Esophagus (tissue), 2 donors: ENCODE results near the gene KCNH6. TPM values are rescaled to one million over a fixed set of nuclear protein-coding genes. Genes with fewer than 3 reads are reported as not detected.

ENCODE experiments used
- H3K27ac ChIP-seq, 2 donors: one replicate each; pipeline ENCODE4 v1.5.1; 2013; ENCODE audit warnings: low read depth in 2 of 2, mild to moderate bottlenecking in 2 of 2, inconsistent platforms in 1 of 2, low read length in 1 of 2, moderate library complexity in 1 of 2
- H3K27me3 ChIP-seq, 2 donors: one replicate each; pipeline ENCODE4 v1.6.1; 2013; ENCODE audit warnings: low read length in 2 of 2, control low read depth in 1 of 2, mild to moderate bottlenecking in 1 of 2; ENCODE audit not compliant: insufficient read depth in 2 of 2, control insufficient read depth in 1 of 2
- H3K36me3 ChIP-seq, 2 donors: one replicate each; pipeline ENCODE4 v1.6.1; 2013; ENCODE audit warnings: low read length in 1 of 2; ENCODE audit not compliant: control insufficient read depth in 2 of 2, insufficient read depth in 2 of 2
- H3K4me1 ChIP-seq, 2 donors: one replicate each; pipeline ENCODE4 v1.6.1; 2013; ENCODE audit warnings: low read length in 1 of 2; ENCODE audit not compliant: control insufficient read depth in 2 of 2, insufficient read depth in 2 of 2
- H3K4me3 ChIP-seq, 2 donors: one replicate each; pipeline ENCODE4 v1.5.1; 2013; ENCODE audit warnings: low read length in 2 of 2, mild to moderate bottlenecking in 2 of 2, low read depth in 1 of 2, moderate library complexity in 1 of 2
- H3K9me3 ChIP-seq, 2 donors: one replicate each; pipeline ENCODE4 v1.6.1; 2013; ENCODE audit warnings: mild to moderate bottlenecking in 2 of 2, low read depth in 1 of 2, low read length in 1 of 2, moderate library complexity in 1 of 2; ENCODE audit not compliant: control insufficient read depth in 2 of 2, insufficient read depth in 1 of 2
- WGBS, 2 donors: extraction: QIAGEN DNeasy Blood & Tissue Kit; methylation state at CpG; one replicate each; pipeline ENCODE4 v1.1.7; 2013; 5-methylcytosine and 5-hydroxymethylcytosine counted together
- polyA plus RNA-seq, 2 donors: library from polyadenylated mRNA; stranded (reverse); fragments of 200-250 nt; gene quantifications; one replicate each; pipeline ENCODE4 v1.2.3, GENCODE V29; 2013
- donor health status: healthy with polysubstance abuse.
- donor health status: Bipolar disorder and iron deficiency.

KCNH6 gene
- polyA plus RNA-seq, 2 donors: 0.04 TPM; not detected in 1

DNA sequence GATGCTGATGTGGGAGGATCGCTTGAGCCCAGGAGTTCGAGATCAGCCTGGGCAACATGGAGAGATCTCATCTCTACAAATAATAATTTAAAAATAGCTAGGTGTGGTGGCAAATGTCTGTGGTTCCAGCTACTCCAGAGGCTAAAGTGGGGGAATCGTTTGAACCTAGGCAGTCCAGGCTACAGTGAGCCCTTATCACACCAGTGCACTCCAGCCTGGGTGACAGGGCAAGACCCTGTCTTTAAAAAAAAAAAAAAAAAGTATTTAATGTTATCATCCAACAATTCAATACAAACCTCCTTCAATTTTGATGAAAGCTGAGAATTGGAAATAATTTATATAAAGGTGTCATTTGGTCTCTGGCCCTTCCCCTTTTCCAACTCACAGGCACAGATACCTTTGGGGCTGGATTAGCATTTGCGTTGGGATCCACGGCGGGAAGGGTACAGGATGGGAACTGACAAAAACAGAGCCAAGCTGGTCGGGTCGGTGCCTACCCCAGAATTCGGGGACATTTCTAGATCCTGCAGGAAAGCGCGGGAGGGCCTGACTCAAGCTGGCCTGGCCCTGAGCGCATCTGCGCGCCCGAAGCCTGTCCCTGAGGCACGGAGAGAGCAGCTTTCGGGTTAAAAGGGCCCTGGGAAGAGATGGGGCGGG lies 26.3 kb downstream of the KCNH6 start:
- Histone ChIP-seq H3K36me3 (no peaks in the 10 kb centered on the region), H3K27me3 (no peaks in the 10 kb centered on the region), H3K4me1 (peaks cover 0 to 2% of the 10 kb centered on the region in 2 donors), H3K27ac (peak overlapping the region; percentile 90 to 93), H3K9me3 (no peaks in the 10 kb centered on the region), H3K4me3 (peak overlapping the region; percentile 57 to 64)
- 17 to 19% methylated on average over 18 of the region's 18 CpGs for WGBS, 2 donors

DNA sequence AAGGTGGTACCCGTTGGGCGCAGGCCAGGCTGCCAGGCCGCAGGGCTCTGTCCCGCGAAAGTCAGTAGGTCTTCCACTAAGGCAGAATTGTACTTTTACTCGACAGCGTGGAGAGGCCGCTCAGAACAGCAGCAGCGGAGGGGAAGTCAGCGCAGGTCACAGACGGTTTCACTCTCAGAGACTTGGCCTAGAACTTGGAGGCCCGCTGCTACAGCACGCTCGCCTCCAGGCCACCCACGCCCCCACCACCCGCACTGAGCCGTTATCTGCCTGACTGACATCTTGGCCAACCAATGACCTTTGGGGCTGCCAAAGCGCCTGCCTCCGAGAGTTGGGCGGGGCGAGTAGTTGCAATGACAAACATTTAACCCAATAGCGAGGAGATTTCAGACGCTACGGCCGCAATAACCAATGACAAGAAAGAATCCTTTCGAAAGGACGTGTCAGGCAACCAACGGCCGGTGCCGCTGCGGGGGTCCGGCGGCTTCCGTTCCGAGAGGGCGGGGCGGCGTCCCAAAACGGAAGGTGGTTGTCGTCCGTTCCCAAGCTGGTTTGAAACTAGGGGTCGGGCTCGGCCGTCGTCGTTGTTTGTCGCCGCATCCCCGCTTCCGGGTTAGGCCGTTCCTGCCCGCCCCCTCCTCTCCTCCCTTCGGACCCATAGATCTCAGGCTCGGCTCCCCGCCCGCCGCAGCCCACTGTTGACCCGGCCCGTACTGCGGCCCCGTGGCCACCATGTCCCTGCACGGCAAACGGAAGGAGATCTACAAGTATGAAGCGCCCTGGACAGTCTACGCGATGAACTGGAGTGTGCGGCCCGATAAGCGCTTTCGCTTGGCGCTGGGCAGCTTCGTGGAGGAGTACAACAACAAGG lies 27.0 kb downstream of the KCNH6 start, which contains the start of gene DCAF7:
DCAF7 (plus strand) TSS at position 532 of the 871 bp plus-strand sequence; CDS start at position 733, 201 bp downstream.
- 0% methylated on average over 72 of the region's 72 CpGs for WGBS, 2 donors
- peak within 1 kb of the TSS; percentile 94 to 95 for H3K27ac ChIP-seq
- peak within 1 kb of the TSS; percentile 85 to 98 for H3K4me3 ChIP-seq
- no peaks in the 10 kb centered on the region for H3K9me3 ChIP-seq
- peaks cover 0 to 2% of the 10 kb centered on the region in 2 donors for H3K4me1 ChIP-seq
- no peaks in the 10 kb centered on the region for H3K36me3 ChIP-seq
- no peaks in the 10 kb centered on the region for H3K27me3 ChIP-seq

- Histone ChIP-seq H3K36me3 (no peaks in the 10 kb centered on the region), H3K4me1 (peaks cover 0 to 2% of the 10 kb centered on the region in 2 donors), H3K4me3 (peak overlapping the region; percentile 85 to 98), H3K27me3 (no peaks in the 10 kb centered on the region), H3K27ac (peak overlapping the region; percentile 94 to 95), H3K9me3 (no peaks in the 10 kb centered on the region)
- WGBS, 2 donors: 0 to 1% methylated on average over 26 to 32 of the region's 32 CpGs
Observed at GRCh38 chr17:63550817-63551639, 27.9 kb downstream of the KCNH6 start.

- H3K27ac ChIP-seq: no peak overlapping the region
- peaks cover 0 to 2% of the 10 kb centered on the region in 2 donors for H3K4me1 ChIP-seq
- H3K27me3 ChIP-seq: no peaks in the 10 kb centered on the region
- H3K9me3 ChIP-seq: no peaks in the 10 kb centered on the region
- 46 to 55% methylated on average over 6 of the region's 6 CpGs for WGBS, 2 donors
- peak overlapping the region in 1 of 2 donors; percentile 85 for H3K4me3 ChIP-seq
- no peaks in the 10 kb centered on the region for H3K36me3 ChIP-seq
Observed at GRCh38 chr17:63552211-63552610, 29.1 kb downstream of the KCNH6 start.

- Histone ChIP-seq H3K4me1 (peaks cover 0 to 2% of the 10 kb centered on the region in 2 donors), H3K36me3 (no peaks in the 10 kb centered on the region), H3K4me3 (no peak overlapping the region), H3K9me3 (no peaks in the 10 kb centered on the region), H3K27ac (no peak overlapping the region), H3K27me3 (no peaks in the 10 kb centered on the region)
- whole genome bisulfite sequencing, 2 donors: 71 to 83% methylated on average over 7 of the region's 7 CpGs
Observed at GRCh38 chr17:63555500-63556156, 32.5 kb downstream of the KCNH6 start.

DNA sequence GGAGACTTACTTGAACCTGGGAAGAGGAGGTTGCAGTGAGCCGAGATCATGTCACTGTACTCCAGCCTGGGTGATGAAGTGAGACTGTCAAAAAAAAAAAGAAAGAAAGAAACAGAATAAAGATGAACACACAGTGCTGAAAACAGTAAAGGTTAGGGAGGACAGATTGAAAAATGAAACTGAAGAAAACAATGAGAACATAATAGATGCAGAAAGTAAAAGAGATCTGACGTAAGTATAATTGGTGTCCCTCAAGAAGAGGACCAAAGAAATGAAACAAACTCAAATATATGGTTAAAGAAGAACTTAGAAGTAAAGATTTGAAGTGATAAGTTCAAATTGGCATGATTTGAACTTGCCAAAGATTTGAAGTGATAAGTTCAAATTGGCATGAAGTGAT lies 34.3 kb downstream of the KCNH6 start:
- no peaks in the 10 kb centered on the region for H3K9me3 ChIP-seq
- peaks cover 0 to 2% of the 10 kb centered on the region in 2 donors for H3K4me1 ChIP-seq
- WGBS, 2 donors: 95% methylated on average over 2 of the region's 2 CpGs

DNA sequence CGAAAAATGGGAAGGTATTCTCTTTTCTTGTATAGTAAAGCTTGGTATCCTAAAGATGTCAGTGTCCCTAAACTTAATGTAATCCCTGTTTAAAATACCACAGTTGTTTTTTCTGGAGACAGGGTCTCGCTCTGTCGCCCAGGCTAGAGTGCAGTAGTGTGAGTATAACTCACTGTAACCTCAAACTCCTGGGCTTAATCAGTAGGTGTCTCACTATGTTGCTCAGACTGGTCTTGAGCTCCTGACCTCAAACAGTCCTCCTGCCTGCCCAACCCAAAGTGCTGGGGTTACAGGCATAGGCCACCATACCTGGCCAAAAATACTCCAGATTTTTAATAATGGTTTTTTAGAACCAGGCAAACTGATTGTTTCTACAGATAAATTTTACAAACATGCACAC lies 35.3 kb downstream of the KCNH6 start:
- WGBS, 2 donors: 95 to 96% methylated on average over 3 of the region's 3 CpGs
- Histone ChIP-seq H3K4me3 (no peak overlapping the region), H3K27ac (no peak overlapping the region), H3K4me1 (no peaks in the 10 kb centered on the region), H3K9me3 (no peaks in the 10 kb centered on the region), H3K27me3 (no peaks in the 10 kb centered on the region), H3K36me3 (no peaks in the 10 kb centered on the region)

More for the DNA sequence above, 34.3 kb downstream of the KCNH6 start:
- H3K4me3 ChIP-seq: no peak overlapping the region
- H3K27ac ChIP-seq: no peak overlapping the region
- H3K27me3 ChIP-seq: no peaks in the 10 kb centered on the region
- H3K36me3 ChIP-seq: no peaks in the 10 kb centered on the region

- Histone ChIP-seq H3K4me1 (no peaks in the 10 kb centered on the region), H3K4me3 (no peak overlapping the region), H3K27me3 (no peaks in the 10 kb centered on the region), H3K27ac (no peak overlapping the region), H3K9me3 (no peaks in the 10 kb centered on the region), H3K36me3 (no peaks in the 10 kb centered on the region)
Observed at GRCh38 chr17:63561819-63562218, 38.7 kb downstream of the KCNH6 start.

DNA sequence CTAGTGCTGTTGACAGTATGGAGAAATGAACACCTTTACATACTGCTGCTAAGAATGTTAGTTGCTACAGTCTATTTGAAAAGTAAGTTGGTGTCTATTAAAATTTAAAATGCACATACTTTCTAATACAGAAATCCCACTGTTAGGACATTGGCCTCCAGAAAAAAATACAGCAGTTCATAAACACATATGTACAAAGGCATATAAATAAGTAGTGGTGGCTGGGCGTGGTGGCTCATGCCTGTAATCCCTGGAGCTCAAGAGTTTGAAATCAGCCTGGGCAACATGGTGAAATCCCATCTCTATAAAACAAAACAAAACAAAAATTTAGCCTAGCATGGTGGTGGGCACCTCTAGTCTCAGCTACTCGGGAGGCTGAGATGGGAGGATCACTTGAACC lies 40.2 kb downstream of the KCNH6 start:
- H3K27ac ChIP-seq: no peak overlapping the region
- H3K4me3 ChIP-seq: no peak overlapping the region
- H3K36me3 ChIP-seq: no peaks in the 10 kb centered on the region
- H3K27me3 ChIP-seq: no peaks in the 10 kb centered on the region
- no peaks in the 10 kb centered on the region for H3K4me1 ChIP-seq
- whole genome bisulfite sequencing, 2 donors: 98 to 99% methylated on average over 2 of the region's 2 CpGs
- H3K9me3 ChIP-seq: no peaks in the 10 kb centered on the region
